ENCODE measurements around the gene SPX.

DNA sequence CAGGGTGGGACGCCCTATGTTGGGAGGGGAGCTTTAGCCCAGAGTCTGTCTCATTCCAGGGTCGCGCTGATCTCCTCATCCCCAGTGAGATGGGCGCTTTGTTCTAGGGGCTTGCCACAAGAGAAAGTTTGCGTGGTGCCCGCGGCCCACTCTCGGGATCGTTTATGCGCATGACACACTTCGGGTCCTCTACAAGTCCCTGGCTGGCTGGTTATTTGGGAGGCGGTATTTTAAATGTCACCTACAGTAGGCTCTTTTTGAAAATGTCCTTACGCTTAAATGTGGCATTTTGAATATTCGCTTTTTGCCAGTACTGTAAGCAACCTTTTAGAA lies 24.0 kb upstream of the SPX start:
- TF ChIP-seq, protein P1, sequence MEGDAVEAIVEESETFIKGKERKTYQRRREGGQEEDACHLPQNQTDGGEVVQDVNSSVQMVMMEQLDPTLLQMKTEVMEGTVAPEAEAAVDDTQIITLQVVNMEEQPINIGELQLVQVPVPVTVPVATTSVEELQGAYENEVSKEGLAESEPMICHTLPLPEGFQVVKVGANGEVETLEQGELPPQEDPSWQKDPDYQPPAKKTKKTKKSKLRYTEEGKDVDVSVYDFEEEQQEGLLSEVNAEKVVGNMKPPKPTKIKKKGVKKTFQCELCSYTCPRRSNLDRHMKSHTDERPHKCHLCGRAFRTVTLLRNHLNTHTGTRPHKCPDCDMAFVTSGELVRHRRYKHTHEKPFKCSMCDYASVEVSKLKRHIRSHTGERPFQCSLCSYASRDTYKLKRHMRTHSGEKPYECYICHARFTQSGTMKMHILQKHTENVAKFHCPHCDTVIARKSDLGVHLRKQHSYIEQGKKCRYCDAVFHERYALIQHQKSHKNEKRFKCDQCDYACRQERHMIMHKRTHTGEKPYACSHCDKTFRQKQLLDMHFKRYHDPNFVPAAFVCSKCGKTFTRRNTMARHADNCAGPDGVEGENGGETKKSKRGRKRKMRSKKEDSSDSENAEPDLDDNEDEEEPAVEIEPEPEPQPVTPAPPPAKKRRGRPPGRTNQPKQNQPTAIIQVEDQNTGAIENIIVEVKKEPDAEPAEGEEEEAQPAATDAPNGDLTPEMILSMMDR (IDR thresholded peaks at IDR 0.05 in 4 of 5, conservative IDR thresholded peaks at IDR 0.05 in 1 of 5), result no peak
- no peak for TF ChIP-seq POLR2A (IDR thresholded peaks at IDR 0.05)
